ENCODE data around the gene ZNF230.

ZNF230 gene

DNA sequence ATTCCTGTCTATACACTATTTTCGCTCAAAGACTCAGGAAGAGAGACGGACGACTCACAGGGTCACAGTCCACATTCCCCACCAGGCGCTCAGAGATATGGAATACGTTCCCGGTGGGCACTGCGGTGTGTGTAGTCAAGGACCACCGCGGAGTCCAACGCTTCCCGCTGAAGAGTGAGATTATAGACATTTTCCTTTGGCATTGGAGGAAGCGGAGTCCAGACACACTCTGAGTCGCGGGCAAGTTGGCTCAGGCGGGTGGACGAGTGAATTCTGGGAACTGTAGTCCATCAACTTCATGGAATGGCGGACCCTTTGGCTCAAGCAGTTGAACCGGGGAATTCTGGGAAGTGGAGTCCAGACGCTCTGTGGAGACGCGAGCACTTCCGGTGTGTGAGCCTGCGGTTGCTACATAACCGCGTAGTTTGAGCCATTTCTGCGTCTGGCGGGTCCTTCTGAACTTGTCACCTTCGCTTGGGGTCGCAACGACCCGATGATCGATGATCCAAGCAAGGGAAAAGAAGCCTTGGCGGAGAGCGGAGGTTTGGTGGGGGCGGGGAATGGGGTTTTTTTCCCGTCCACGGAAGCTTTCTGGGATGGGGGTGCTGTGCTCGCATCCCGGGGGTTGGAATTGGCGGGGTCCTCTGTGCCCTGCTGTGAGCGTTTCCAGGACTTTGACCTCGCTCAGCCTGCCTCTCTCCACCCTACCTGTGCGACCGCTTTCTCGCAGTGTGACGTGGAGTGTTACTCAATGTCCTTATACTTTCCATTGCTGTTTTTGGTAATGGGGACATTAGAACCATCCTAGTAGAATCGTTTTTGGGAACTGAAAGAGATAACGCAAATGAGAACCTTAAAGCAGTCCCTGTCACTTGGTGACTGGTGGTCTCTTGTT lies at the start of gene ZNF230:
TSS of gene ZNF230 (plus strand) at position 392 of the 895 bp plus-strand sequence. CDS start 4,122 bp downstream, outside the sequence.
- DNase-seq, result peak; percentile 99

DNA sequence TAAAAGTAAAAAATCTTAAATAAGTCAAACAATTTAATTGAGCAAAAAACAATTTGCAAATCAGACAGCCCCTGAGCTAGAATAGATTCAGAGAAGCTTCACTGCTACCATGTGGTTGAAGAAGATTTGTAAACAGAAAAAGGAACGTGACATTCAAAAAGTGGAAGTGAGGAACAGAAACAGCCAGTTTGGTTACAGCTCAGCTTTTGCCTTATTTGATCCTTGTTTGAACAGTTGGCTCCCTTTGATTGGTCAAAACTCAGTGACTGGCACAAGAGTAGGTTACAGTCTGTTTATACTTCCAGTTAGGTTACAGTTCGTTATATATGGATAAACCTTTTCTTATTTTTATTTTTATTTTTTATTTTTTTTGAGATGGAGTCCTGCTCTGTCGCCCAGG lies 45.9 kb upstream of the ZNF230 start:
- peak; percentile 59 for DNase-seq

DNA sequence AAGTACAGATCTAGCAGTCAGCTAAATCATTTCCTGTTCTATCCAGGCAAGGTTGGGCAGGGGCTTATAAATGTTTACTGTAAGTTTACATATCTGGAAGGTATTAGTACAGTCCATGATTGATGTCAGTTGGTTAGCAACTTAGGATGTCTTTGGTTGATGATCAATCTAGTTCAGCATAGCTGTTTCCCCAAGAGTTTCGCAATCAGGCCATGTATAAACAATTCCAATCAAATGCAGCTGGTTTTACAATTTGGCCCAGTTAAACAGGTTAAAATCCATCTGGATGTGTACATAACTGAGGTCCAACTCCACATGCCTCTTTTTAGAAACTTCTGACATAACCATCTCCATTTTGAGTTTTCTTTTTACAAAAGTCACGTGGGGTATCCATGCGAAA lies 44.9 kb upstream of the ZNF230 start:
- DNase-seq, result no peak

- no peak for DNase-seq
Measured at GRCh38 chr19:43960411-43960810, 42.3 kb upstream of the ZNF230 start.

DNA sequence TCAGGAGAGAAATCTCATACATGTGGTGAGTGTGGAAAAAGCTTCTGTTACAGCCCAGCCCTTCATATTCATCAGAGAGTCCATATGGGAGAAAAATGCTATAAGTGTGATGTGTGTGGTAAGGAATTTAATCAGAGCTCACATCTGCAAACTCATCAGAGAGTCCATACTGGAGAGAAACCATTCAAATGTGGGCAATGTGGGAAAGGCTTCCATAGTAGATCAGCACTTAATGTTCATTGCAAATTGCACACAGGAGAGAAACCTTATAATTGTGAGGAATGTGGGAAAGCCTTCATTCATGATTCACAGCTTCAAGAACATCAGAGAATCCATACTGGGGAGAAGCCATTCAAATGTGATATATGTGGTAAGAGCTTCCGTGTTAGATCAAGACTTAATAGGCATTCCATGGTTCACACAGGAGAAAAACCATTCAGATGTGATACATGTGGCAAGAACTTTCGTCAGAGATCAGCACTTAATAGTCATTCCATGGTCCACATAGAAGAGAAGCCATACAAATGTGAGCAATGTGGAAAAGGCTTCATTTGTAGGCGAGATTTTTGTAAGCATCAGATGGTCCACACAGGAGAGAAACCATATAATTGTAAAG lies 36.6 kb upstream of the ZNF230 start:
- no peak for DNase-seq

DNA sequence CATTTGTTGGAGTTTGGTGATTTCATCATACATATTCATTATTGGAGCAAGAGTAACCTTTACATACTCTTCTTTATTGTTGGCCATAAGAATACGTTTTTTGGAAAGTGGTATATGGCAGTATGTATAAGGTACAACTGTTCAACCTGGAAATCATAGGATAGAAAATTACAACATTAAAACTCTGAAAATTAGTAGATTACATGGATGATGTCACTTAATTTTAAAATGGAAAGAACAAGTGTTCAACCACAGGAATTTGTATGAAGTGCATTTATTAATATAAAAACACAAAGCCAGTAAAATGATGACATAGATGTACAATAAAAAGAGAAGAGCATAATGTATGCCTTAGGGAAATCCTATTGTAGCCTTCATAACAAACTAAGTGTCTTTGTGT lies 26.0 kb upstream of the ZNF230 start:
- DNase-seq, result no peak

GRCh38 chr19:43983544-43983911 lies 19.2 kb upstream of the ZNF230 start:
- no peak for DNase-seq

GRCh38 chr19:43983912-43984686 lies 18.7 kb upstream of the ZNF230 start, which contains the start of gene ZNF155:
Gene ZNF155 (plus strand): TSS chr19:43984188. CDS start chr19:43988544, 4,356 bp downstream.
- DNase-seq, result peak; percentile 97

DNA sequence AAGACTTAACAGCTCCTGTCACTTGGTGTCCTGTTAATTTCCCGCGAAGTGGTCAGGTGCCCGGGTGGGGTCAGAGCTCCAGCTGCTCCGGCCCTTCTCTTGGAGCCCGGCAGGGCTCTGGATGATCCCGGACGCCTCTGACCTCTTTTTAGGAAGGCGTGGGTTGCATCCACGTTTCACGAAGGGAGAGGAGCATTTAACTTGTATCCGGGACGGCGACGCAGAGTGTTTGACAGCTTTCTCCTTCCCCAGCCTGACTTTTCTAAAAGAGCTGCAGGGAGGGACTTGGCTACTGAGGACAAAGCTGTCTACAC lies 18.1 kb upstream of the ZNF230 start:
- DNase-seq, result no peak

DNA sequence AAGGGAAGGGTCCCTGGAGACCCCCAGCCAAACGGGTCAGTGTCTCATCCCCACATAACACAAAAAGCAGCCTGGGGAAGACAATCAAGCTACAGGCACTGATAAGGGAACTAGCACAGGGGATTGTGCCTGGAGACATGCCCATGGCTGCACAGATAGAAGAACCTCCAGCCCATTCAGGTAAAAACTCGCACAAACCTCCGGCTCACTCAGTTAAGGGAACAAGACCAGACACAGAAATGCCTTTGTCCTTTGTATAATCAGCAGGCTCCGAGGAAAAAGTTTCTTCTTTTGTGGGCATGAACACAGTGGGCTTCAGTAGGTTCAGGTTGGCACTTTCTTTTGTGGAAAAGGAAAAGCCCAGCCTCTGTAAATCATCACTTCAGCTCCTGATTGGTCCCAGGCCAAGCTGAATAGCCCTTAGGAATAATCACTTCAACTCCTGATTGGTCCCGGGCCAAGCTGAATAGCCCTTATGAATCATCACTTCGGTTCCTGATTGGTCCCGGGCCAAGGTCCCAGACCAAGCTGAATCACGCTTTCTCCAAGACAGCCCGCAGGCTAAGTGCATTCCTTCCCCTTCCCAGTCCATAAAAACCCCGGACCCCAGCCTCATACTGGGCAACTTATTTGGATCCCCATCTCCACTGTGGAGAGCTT lies 5.0 kb upstream of the ZNF230 start:
- DNase-seq, result no peak

GRCh38 chr19:44002212-44002565 lies 568 bp upstream of the ZNF230 start:
- peak; percentile 48 for DNase-seq

DNA sequence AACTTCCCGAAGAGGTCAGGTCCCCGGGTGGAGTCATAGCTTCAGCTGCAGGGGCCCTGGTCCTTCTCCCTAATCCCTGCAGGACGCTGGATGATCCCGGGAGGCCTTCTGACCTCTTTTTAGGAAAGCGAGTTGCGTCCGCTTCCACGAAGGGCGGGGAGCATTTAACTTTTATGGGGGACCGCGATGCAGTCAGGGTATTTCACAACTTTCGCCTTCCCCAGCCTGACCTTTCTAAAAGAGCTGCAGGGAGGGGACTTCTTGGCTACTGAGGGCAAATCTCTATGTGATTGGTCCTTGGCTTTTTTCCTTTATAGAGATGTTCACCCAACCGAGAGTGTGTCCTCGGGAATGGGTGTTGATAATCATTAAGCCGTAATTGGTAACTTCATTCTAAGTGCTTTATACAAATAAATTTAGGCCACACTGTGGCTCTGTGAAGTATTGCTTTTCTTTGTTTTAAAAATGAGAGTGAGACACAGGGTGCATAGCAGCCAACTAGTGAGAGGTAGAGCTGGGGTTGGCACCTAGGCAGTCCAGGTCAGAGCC lies 778 bp downstream of the ZNF230 start:
- peak; percentile 64 for DNase-seq

- DNase-seq, result peak; percentile 45
Measured at GRCh38 chr19:44005973-44006372, 3.2 kb downstream of the ZNF230 start.

DNA sequence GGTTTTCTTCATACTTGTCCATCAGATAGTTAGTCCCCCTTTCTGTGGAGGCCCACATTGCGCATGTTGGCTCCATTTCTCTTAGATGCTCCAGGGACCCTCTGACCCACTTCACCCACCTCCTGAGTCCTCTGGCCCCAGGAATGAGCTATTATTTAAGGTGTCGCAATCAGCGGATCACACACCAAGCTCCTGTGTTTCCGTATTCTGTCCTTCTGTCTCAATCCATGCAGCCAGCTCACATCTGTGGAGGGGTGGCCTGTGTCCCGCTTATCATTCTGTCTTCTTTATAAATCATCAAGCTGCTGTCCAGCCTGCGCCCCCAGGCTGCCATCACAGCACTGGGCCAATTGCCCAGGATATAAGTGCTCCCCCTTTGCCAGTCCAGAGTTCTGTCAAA lies 4.7 kb downstream of the ZNF230 start:
- no peak for DNase-seq

DNA sequence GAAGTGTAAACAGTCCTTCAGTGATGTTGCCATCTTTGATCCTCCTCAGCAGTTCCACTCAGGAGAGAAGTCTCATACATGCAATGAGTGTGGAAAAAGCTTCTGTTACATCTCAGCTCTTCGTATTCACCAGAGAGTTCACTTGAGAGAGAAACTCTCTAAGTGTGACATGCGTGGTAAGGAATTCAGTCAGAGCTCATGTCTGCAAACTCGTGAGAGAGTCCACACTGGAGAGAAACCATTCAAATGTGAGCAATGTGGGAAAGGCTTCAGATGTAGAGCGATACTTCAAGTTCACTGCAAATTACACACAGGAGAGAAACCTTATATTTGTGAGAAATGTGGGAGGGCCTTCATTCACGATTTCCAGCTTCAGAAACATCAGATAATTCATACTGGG lies 7.7 kb downstream of the ZNF230 start:
- DNase-seq, result no peak

- no peak for DNase-seq
Measured at GRCh38 chr19:44019498-44019897, 16.7 kb downstream of the ZNF230 start.

GRCh38 chr19:44021221-44021620 lies 18.5 kb downstream of the ZNF230 start:
- no peak for DNase-seq

- DNase-seq, result no peak
Measured at GRCh38 chr19:44024900-44025216, 22.1 kb downstream of the ZNF230 start.

- DNase-seq, result peak; percentile 96
Measured at GRCh38 chr19:44025217-44025936, 22.6 kb downstream of the ZNF230 start, which contains the start of gene ZNF222. Gene ZNF222 (plus strand): TSS chr19:44025379. CDS start chr19:44025437, 58 bp downstream.

GRCh38 chr19:44026622-44027021 lies 23.9 kb downstream of the ZNF230 start:
- no peak for DNase-seq

DNA sequence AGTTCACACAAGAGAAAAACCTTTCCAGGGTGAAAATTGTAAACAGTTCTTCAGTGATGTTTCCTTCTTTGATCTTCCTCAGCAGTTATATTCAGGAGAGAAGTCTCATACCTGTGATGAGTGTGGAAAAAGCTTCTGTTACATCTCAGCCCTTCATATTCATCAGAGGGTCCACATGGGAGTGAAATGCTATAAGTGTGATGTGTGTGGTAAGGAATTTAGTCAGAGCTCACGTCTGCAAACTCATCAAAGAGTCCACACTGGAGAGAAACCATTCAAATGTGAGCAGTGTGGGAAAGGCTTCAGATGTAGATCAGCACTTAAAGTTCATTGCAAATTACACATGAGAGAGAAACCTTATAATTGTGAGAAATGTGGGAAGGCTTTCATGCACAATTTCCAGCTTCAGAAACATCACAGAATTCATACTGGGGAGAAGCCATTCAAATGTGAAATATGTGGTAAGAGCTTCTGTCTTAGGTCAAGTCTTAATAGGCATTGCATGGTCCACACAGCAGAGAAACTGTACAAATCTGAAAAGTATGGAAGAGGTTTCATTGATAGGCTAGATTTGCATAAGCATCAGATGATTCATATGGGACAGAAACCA lies 29.3 kb downstream of the ZNF230 start:
- no peak for DNase-seq

DNA sequence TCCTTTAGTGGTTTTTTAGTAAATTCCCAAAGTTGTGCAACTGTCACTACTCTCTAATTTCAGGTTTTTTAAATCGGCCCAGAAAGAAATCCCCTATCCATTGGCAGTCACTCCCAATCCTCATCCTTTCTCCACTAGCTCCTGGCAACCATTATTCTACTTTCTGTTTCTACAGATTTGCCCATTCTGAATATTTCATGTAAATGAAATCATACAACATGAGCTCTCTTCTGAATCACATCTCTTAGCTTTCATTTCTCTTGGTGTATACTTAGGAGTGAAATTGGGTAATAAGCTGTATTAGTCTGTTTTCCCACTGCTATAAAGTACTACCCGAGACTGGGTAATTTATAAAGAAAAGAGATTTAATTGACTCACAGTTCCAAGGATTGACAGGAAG lies 39.4 kb downstream of the ZNF230 start:
- no peak for DNase-seq
